K562 (cell line): ENCODE data around the gene PPP1R3E. TPM values are rescaled to one million over a fixed set of nuclear protein-coding genes. Genes with fewer than 3 reads are reported as not detected.

ENCODE experiments used
- ADNP ChIP-seq: fragments of 200-800 bp; sonication (Bioruptor generic); IDR thresholded peaks from 2 replicates; pipeline ENCODE4 v1.6.1; 2016; ENCODE audit warnings: missing genetic modification characterization, missing compliant biosample characterization
- ARID3B ChIP-seq: fragments of 250-450 bp; sonication (Bioruptor Pico); IDR thresholded peaks from 2 replicates; pipeline ENCODE4 v1.4.0; 2020; ENCODE audit warnings: borderline replicate concordance
- CBFB ChIP-seq: sonication (generic); formaldehyde crosslinking; IDR thresholded peaks from 2 replicates; pipeline ENCODE4 v1.4.0; 2020; ENCODE audit warnings: mild to moderate bottlenecking, missing genetic modification reagents
- CHD1 ChIP-seq: fragments of 200-600 bp; sonication (generic); IDR thresholded peaks from one replicate; pipeline ENCODE4 v1.6.1; 2012; ENCODE audit warnings: mild to moderate bottlenecking, moderate library complexity, low read length, inconsistent platforms
- FOSL1 ChIP-seq: fragments of 200-800 bp; sonication (Bioruptor generic); conservative IDR thresholded peaks from 2 replicates; pipeline ENCODE4 v1.6.1; 2016; ENCODE audit warnings: missing genetic modification characterization, missing compliant biosample characterization
- HDAC3 ChIP-seq: fragments of 450-650 bp; IDR thresholded peaks from 2 replicates; pipeline ENCODE4 v1.6.1; 2018; ENCODE audit warnings: borderline replicate concordance, mild to moderate bottlenecking, moderate library complexity; ENCODE audit not compliant: partially characterized antibody
- HMGXB4 ChIP-seq: sonication (generic); formaldehyde crosslinking; IDR thresholded peaks from 2 replicates; pipeline ENCODE4 v1.8.1; 2023; ENCODE audit warnings: mild to moderate bottlenecking, missing genetic modification reagents
- POU5F1 ChIP-seq: fragments of 150-350 bp; IDR thresholded peaks from 2 replicates; pipeline ENCODE4 v1.6.1; 2014; ENCODE audit warnings: borderline replicate concordance, low read length, low read depth, mild to moderate bottlenecking; ENCODE audit not compliant: partially characterized antibody
- SMARCC2 ChIP-seq: fragments of 450-650 bp; IDR thresholded peaks from 2 replicates; pipeline ENCODE4 v1.6.1; 2017; ENCODE audit warnings: antibody characterized with exemption, moderate library complexity, mild to moderate bottlenecking, low read depth
- SMARCE1 ChIP-seq: fragments of 450-650 bp; IDR thresholded peaks from 2 replicates; pipeline ENCODE4 v1.7.1; 2016; ENCODE audit warnings: mild to moderate bottlenecking
- TEAD4 ChIP-seq, 2 experiments: sonication (generic) in 1 of 2; formaldehyde crosslinking in 1 of 2; IDR thresholded peaks; 2 replicates each; pipeline versions ENCODE4 v1.6.1 to v1.8.0; 2012 to 2022; ENCODE audit warnings: borderline replicate concordance in 1 of 2, inconsistent platforms in 1 of 2, low read length in 1 of 2, mild to moderate bottlenecking in 1 of 2, missing genetic modification reagents in 1 of 2
- ZC3H8 ChIP-seq: fragments of 450-650 bp; IDR thresholded peaks from 2 replicates; pipeline ENCODE4 v1.6.1; 2017
- polyA plus RNA-seq, 8 experiments: library from polyadenylated mRNA; depleted of rRNA in 4 of 8; stranded (reverse) in 5 of 8; unstranded in 3 of 8; fragments of >200 nt; fragmentation: Nextera tagmentation in 2 of 8; fragmentation: Illumina TruSeq in 1 of 8; extraction: Ambion mirVana in 2 of 8; extraction: Trizol in 1 of 8; gene quantifications; 2 replicates each; pipeline versions ENCODE4 v1.2.1 to v1.2.3, GENCODE V29; 2011 to 2014; ENCODE audit warnings: inconsistent platforms in 1 of 8, missing spikeins in 1 of 8
- total RNA-seq, 7 experiments: library from RNA; depleted of rRNA in 6 of 7; stranded (reverse); fragments of >200 nt in 6 of 7; fragmentation: Illumina TruSeq in 2 of 7; extraction: Trizol in 2 of 7; gene quantifications; 2 replicates each; pipeline versions ENCODE4 v1.2.1 to v1.2.3, GENCODE V29; 2011 to 2021; ENCODE audit warnings: low replicate concordance in 1 of 7

PPP1R3E gene
- total and polyA plus RNA-seq, 9 of the 15 experiments (the other 6 are each of a cell fraction or from before 2014, with no cell fraction given) = 3.2 to 18.4 (median 7.6) TPM

GRCh38 chr14:23349156-23349845 is 46.6 kb upstream of the PPP1R3E start (continued):
- TF ChIP-seq HMGXB4 = no peak
- no peak for TF ChIP-seq SMARCC2
- no peak for TF ChIP-seq HDAC3
- TF ChIP-seq ADNP (tag) = no peak
- no peak for TF ChIP-seq ZC3H8
- TF ChIP-seq ARID3B (CRISPR knock-in tag) = no peak
- no peak for TF ChIP-seq CHD1
- no peak for TF ChIP-seq POU5F1
- no peak for TF ChIP-seq CBFB (CRISPR knock-in tag)
- no peak for TF ChIP-seq SMARCE1
- TF ChIP-seq TEAD4 (IDR thresholded peaks at IDR 0.05; ENCODE audit: low read length) = no peak
- no peak for TF ChIP-seq TEAD4 (CRISPR knock-in tag; IDR thresholded peaks at IDR 0.05; ENCODE audit: borderline replicate concordance)
- no peak for TF ChIP-seq FOSL1 (tag)
